Tibial nerve (tissue), 4 donors: Measurements from ENCODE around the gene C14orf119.
A peak's percentile ranks its signal among the peaks of the same experiment; 100 is the strongest.

Experiments used
- CTCF ChIP-seq, 5 experiments: fragments of 200-600 bp in 3 of 5; fragments of 450-650 bp in 2 of 5; sonication (generic) in 3 of 5; IDR thresholded peaks; one replicate each; pipeline ENCODE4 v1.5.1; 2016 to 2019; ENCODE audit warnings: antibody characterized with exemption in 5 of 5, mild to moderate bottlenecking in 3 of 5, moderate library complexity in 2 of 5
- EP300 ChIP-seq, 2 donors: sonication (generic); formaldehyde crosslinking; IDR thresholded peaks; one replicate each; pipeline ENCODE4 v1.6.1; 2017; ENCODE audit warnings: antibody characterized with exemption in 2 of 2, mild to moderate bottlenecking in 1 of 2
- POLR2A ChIP-seq, 2 donors: fragments of 450-650 bp; IDR thresholded peaks; one replicate each; pipeline ENCODE4 v1.6.1; 2017; ENCODE audit warnings: antibody characterized with exemption in 2 of 2, mild to moderate bottlenecking in 2 of 2, moderate library complexity in 2 of 2

GRCh38 chr14:23120541-23121251 lies 25.4 kb downstream of the C14orf119 start:
- TF ChIP-seq CTCF (IDR thresholded peaks at IDR 0.05) (peak; percentile 99 to 100 (median 100)), POLR2A (IDR thresholded peaks at IDR 0.05) (no peak), EP300 (IDR thresholded peaks at IDR 0.05) (peak; percentile 9 to 59)
